ENCODE measurements around the gene QRFP.

QRFP gene

DNA sequence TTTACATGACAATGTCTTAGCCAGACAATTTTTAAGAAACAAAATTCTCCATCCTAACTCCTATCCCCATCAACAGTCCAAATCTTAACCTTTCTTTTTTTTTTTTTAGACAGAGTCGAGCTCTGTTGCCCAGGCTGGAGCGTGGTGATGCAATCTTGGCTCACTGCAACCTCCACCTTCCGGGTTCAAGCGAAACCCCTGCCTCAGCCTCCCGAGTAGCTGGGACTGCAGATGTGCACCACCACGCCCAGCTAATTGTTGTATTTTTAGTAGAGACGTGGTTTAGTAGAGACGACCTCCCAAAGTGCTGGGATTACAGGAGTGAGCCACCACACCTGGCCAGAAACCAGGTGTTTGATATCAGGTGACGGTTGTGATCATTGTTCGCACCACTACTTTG, 51.4 kb downstream of the QRFP start:
- H3K27ac ChIP-seq, result no peak overlapping the region
- TF ChIP-seq ZFX (IDR thresholded peaks at IDR 0.05; ENCODE audit: borderline replicate concordance), result no peak
- TF ChIP-seq, protein P1, sequence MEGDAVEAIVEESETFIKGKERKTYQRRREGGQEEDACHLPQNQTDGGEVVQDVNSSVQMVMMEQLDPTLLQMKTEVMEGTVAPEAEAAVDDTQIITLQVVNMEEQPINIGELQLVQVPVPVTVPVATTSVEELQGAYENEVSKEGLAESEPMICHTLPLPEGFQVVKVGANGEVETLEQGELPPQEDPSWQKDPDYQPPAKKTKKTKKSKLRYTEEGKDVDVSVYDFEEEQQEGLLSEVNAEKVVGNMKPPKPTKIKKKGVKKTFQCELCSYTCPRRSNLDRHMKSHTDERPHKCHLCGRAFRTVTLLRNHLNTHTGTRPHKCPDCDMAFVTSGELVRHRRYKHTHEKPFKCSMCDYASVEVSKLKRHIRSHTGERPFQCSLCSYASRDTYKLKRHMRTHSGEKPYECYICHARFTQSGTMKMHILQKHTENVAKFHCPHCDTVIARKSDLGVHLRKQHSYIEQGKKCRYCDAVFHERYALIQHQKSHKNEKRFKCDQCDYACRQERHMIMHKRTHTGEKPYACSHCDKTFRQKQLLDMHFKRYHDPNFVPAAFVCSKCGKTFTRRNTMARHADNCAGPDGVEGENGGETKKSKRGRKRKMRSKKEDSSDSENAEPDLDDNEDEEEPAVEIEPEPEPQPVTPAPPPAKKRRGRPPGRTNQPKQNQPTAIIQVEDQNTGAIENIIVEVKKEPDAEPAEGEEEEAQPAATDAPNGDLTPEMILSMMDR (IDR thresholded peaks at IDR 0.05), result no peak

GRCh38 chr9:130844044-130844451, 52.6 kb downstream of the QRFP start:
- no peak overlapping the region for H3K27ac ChIP-seq
- no peak for TF ChIP-seq ZFX (IDR thresholded peaks at IDR 0.05; ENCODE audit: borderline replicate concordance)
- TF ChIP-seq, protein P1 (IDR thresholded peaks at IDR 0.05), result no peak

- H3K27ac ChIP-seq, result no peak overlapping the region
- TF ChIP-seq, protein P1 (IDR thresholded peaks at IDR 0.05), result no peak
- TF ChIP-seq ZFX (IDR thresholded peaks at IDR 0.05; ENCODE audit: borderline replicate concordance), result no peak
Measured at GRCh38 chr9:130843049-130843908, 53.3 kb downstream of the QRFP start.

Data from 22Rv1 (cell line).